Retina (tissue), 1 donor: ENCODE measurements around the gene OLIG2.

Experiments used
- DNase-seq: peaks from one replicate; pipeline ENCODE4 v3.0.0-alpha.2; 2016

OLIG2 gene

DNA sequence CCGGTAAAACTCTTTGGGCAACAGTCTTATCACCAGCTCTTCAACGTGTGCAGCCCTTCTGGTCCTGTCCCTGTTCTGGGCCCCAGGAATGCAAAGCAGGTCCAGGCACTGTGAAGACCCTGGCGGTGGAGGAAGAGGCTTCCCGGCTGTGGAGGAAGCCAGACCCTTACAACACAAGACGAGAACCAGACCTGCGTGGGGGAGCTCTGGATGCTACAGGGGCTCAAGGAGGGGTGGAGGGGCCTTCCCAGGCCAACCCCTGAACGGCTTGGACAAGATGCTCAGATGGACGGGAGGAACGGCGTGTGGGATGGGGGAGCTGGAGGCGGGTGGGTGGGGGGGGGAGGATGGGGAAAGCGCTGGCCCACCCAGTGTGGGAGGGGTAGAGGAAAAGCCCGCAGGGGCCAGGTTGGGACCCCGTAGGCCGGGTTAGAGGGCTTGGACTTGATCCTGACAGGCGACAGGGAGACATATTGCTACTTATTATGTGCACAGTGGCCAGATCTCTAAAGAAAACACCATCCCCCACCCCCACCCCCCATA, 5.1 kb upstream of the OLIG2 start:
- DNase-seq = no peak

DNA sequence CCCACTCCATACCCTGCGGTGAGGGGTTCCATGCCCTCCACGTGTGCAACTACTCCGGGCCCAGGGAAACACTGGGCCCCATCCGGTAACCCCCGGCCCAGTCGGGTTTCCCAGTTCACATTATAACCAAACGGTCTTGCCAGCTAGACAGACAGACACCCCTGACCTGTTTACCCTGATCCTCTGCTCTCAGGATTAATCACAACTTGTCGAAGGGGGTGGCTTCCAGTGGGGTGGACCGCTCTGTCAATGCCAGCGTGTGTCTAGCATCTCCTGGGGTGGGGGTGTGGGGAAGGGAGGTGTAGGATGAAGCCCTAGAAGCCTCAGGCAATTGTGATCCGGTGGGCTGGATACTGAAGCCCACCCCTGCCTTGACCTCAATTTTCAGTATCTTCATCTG, 4.6 kb upstream of the OLIG2 start:
- peak; percentile 16 for DNase-seq

- DNase-seq = no peak
Measured at GRCh38 chr21:33021667-33022066, 4.1 kb upstream of the OLIG2 start.

DNA sequence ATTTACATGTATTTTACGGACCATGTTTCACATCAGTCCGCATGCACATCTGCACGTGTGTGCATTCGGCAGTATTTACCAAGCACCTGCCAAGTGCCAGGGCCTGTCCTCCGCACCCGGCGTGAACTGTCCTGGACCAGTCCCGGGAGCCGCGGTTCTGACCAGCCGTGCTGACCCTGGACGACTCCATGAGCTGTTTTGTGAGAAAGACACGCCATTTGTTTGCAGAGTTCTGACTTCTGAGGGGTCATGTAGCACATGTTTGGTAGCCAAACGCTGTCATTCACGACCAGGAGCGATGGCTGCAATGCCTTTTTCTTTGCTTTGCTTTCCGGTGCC, 3.3 kb upstream of the OLIG2 start:
- DNase-seq = no peak

DNA sequence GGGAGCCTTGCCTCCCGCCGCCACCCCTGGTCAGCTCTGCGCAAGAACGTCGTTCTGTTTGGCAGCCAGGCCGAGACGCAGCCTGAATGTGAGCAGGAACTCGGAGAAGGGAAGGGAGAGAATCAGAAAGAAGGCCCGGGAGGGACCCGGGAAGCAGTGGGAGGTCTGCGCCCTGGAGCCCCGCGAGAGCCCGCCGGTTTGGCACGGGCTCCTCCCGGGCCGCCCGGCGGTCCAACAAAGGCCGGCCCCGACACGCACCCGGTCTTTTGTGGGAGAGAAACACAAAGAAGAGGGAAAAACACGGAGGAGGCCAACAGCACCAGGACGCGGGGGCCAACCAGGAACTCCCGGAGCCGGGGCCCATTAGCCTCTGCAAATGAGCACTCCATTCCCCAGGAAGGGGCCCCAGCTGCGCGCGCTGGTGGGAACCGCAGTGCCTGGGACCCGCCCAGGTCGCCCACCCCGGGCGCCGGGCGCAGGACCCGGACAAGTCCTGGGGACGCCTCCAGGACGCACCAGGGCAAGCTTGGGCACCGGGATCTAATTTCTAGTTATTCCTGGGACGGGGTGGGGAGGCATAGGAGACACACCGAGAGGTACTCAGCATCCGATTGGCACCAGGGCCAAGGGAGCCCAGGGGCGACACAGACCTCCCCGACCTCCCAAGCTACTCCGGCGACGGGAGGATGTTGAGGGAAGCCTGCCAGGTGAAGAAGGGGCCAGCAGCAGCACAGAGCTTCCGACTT, 2.7 kb upstream of the OLIG2 start:
- DNase-seq = peak; percentile 76

DNA sequence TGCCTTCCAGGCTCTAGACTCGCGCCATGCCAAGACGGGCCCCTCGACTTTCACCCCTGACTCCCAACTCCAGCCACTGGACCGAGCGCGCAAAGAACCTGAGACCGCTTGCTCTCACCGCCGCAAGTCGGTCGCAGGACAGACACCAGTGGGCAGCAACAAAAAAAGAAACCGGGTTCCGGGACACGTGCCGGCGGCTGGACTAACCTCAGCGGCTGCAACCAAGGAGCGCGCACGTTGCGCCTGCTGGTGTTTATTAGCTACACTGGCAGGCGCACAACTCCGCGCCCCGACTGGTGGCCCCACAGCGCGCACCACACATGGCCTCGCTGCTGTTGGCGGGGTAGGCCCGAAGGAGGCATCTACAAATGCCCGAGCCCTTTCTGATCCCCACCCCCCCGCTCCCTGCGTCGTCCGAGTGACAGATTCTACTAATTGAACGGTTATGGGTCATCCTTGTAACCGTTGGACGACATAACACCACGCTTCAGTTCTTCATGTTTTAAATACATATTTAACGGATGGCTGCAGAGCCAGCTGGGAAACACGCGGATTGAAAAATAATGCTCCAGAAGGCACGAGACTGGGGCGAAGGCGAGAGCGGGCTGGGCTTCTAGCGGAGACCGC, 2.0 kb upstream of the OLIG2 start:
- peak; percentile 90 for DNase-seq

DNA sequence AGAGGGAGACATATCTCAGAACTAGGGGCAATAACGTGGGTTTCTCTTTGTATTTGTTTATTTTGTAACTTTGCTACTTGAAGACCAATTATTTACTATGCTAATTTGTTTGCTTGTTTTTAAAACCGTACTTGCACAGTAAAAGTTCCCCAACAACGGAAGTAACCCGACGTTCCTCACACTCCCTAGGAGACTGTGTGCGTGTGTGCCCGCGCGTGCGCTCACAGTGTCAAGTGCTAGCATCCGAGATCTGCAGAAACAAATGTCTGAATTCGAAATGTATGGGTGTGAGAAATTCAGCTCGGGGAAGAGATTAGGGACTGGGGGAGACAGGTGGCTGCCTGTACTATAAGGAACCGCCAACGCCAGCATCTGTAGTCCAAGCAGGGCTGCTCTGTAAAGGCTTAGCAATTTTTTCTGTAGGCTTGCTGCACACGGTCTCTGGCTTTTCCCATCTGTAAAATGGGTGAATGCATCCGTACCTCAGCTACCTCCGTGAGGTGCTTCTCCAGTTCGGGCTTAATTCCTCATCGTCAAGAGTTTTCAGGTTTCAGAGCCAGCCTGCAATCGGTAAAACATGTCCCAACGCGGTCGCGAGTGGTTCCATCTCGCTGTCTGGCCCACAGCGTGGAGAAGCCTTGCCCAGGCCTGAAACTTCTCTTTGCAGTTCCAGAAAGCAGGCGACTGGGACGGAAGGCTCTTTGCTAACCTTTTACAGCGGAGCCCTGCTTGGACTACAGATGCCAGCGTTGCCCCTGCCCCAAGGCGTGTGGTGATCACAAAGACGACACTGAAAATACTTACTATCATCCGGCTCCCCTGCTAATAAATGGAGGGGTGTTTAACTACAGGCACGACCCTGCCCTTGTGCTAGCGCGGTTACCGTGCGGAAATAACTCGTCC, 1.3 kb upstream of the OLIG2 start:
- peak; percentile 52 for DNase-seq

- DNase-seq = peak; percentile 70
Measured at GRCh38 chr21:33025106-33025488, 638 bp upstream of the OLIG2 start.

DNA sequence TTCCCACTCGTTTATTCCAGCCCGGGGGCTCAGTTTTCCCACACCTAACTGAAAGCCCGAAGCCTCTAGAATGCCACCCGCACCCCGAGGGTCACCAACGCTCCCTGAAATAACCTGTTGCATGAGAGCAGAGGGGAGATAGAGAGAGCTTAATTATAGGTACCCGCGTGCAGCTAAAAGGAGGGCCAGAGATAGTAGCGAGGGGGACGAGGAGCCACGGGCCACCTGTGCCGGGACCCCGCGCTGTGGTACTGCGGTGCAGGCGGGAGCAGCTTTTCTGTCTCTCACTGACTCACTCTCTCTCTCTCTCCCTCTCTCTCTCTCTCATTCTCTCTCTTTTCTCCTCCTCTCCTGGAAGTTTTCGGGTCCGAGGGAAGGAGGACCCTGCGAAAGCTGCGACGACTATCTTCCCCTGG, 716 bp downstream of the OLIG2 start:
- DNase-seq = no peak

DNA sequence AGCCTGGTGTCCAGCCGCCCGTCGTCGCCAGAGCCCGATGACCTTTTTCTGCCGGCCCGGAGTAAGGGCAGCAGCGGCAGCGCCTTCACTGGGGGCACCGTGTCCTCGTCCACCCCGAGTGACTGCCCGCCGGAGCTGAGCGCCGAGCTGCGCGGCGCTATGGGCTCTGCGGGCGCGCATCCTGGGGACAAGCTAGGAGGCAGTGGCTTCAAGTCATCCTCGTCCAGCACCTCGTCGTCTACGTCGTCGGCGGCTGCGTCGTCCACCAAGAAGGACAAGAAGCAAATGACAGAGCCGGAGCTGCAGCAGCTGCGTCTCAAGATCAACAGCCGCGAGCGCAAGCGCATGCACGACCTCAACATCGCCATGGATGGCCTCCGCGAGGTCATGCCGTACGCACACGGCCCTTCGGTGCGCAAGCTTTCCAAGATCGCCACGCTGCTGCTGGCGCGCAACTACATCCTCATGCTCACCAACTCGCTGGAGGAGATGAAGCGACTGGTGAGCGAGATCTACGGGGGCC, 1.2 kb downstream of the OLIG2 start:
- peak; percentile 80 for DNase-seq

DNA sequence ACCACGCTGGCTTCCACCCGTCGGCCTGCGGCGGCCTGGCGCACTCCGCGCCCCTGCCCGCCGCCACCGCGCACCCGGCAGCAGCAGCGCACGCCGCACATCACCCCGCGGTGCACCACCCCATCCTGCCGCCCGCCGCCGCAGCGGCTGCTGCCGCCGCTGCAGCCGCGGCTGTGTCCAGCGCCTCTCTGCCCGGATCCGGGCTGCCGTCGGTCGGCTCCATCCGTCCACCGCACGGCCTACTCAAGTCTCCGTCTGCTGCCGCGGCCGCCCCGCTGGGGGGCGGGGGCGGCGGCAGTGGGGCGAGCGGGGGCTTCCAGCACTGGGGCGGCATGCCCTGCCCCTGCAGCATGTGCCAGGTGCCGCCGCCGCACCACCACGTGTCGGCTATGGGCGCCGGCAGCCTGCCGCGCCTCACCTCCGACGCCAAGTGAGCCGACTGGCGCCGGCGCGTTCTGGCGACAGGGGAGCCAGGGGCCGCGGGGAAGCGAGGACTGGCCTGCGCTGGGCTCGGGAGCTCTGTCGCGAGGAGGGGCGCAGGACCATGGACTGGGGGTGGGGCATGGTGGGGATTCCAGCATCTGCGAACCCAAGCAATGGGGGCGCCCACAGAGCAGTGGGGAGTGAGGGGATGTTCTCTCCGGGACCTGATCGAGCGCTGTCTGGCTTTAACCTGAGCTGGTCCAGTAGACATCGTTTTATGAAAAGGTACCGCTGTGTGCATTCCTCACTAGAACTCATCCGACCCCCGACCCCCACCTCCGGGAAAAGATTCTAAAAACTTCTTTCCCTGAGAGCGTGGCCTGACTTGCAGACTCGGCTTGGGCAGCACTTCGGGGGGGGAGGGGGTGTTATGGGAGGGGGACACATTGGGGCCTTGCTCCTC, 1.9 kb downstream of the OLIG2 start:
- DNase-seq = peak; percentile 22

- peak; percentile 42 for DNase-seq
Measured at GRCh38 chr21:33028287-33028670, 2.5 kb downstream of the OLIG2 start.

GRCh38 chr21:33028773-33029384, 3.1 kb downstream of the OLIG2 start:
- peak; percentile 64 for DNase-seq

- peak; percentile 72 for DNase-seq
Measured at GRCh38 chr21:33029385-33029921, 3.7 kb downstream of the OLIG2 start.

DNA sequence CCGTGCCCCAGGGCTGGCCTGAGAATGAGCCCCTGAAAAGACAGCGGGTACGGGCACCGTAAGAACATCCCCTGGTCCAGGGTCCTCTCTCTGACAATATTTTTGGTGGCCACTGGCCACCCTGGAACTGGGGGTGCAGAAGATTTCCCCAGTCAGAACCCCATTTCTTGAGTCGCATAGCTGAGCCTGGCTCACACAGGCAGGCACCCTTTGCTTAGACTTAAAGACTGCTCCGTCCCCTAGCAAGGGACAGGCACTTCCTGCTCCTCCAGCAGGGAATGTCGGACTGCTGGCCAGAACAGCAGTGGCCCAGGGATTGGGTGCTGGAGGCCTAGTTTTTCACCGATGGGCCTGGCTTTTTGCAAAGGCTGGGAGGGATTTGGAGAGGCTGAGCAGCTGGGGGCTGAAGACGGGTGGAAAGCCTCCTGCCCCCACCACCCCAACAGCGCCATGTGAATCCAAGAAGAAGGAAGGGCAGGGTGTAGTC, 4.3 kb downstream of the OLIG2 start:
- peak; percentile 47 for DNase-seq

DNA sequence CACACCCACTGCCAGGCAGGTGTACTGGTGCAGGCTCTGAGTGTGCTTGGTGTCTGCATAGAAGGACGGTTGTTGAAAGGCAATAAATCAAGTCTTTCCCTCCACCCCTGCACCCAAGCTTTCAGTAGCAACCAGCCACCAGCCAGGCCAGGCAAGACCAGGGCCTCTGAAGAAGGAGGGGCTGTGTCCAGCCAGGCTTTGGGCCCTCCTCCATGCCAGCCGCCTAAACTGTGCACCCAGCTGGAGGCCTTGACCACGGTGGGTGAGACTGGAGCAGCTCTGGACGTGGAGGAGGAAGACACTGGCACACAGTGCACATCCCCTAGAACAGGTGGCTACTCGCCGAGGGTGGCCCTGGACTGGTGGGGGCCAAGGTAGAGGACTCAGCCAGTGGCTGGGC, 4.9 kb downstream of the OLIG2 start:
- DNase-seq = peak; percentile 44

DNA sequence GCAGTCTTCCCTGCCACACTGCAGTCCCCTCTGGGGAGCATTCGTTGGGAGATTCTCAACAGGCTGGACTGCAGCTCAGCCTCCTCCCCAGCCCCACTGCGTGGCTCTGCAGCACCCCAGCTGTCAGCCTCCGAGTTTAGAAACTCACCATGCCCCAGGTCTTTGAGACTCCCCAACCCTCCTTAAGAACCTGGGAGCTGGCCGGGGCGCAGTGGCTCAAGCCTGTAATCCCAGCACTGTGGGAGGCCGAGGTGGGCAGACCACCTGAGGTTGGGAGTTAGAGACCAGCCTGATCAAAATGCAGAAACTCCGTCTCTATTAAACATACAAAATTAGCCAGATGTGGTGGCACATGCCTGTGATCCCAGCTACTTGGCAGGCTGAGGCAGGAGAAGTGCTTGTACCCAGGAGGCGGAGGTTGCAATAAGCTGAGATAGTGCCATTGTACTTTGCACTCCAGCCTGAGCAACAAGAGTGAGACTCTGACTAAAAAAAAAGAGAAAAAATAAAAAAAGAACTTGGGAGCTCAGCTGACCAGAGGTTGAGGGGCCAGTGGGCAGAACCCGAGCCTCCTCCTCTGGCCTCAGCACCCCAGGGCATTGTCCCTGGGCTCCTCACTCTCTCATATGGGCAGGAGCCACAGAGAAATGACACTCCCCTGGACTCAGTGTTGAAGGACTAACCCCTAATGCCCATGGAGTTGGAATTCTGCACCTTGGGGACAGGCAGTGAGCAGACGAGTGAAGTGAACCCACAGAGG, 5.6 kb downstream of the OLIG2 start:
- peak; percentile 39 for DNase-seq

GRCh38 chr21:33032434-33033047, 6.8 kb downstream of the OLIG2 start:
- DNase-seq = peak; percentile 28

- DNase-seq = peak; percentile 71
Measured at GRCh38 chr21:33033094-33033951, 7.6 kb downstream of the OLIG2 start.
